Hematopoietic multipotent progenitor cell treated with erythropoietin and hydrocortisone succinate and interleukin-3 and kit ligand, for 4 days (in vitro differentiated cells): ENCODE data around the gene AAR2.
A peak's percentile ranks its signal among the peaks of the same experiment; 100 is the strongest.

Experiments
- DNase-seq: peaks from one replicate; pipeline ENCODE4 v3.0.0-alpha.2; 2015

The AAR2 gene, protein sequence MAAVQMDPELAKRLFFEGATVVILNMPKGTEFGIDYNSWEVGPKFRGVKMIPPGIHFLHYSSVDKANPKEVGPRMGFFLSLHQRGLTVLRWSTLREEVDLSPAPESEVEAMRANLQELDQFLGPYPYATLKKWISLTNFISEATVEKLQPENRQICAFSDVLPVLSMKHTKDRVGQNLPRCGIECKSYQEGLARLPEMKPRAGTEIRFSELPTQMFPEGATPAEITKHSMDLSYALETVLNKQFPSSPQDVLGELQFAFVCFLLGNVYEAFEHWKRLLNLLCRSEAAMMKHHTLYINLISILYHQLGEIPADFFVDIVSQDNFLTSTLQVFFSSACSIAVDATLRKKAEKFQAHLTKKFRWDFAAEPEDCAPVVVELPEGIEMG

DNA sequence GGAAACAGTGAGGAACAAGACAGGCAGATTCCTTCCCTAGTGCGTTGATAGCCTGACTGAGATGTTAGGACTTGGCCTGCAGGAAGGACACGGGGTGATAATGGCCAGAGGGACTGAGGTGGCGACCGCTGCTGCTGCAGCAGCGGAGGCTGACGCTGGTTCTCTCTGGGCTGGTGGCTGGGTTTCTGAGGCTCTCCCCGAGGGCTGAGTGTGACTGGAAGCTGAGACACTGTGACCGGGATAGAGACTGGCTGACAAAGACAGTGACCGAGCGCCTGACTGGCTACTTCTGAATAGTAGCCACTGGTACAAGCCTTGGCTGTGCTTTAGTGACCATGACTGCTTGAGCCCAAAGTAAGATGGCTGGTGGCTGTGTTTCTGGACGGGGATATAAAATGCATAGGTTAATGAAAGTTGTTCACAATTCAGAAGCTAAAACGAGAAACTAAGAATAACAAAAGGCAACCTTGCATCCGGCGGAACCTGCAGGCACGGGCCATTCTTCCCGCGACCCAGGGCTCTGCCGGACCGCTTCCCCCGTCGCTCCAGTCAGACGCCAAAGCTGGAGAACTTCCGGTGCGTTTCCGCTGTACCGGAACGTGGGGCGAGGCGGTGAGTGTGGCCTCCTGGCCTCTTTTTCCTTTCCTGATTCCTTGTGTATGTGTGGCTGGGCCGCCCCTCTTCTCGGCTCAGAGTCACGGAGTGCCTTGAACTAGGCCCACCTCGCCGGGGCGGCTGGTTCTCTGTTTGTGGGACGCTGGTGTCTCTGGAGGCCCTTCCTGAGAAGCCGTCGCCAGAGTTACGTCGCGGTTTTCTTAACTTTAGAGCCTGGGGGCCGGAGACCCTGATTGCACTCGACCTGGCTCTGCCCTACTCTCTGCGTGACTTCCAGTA lies at the start of gene AAR2:
Gene AAR2, plus strand, starts transcription at position 587 of the 894 bp plus-strand sequence. CDS start 3,391 bp downstream, outside the sequence.
- peak; percentile 92 for DNase-seq

- DNase-seq = no peak
These were observed 42.1 kb upstream of the AAR2 start for GRCh38 chr20:36193977-36194712.

- DNase-seq = no peak
These were observed 39.6 kb upstream of the AAR2 start for GRCh38 chr20:36196676-36197075.

DNA sequence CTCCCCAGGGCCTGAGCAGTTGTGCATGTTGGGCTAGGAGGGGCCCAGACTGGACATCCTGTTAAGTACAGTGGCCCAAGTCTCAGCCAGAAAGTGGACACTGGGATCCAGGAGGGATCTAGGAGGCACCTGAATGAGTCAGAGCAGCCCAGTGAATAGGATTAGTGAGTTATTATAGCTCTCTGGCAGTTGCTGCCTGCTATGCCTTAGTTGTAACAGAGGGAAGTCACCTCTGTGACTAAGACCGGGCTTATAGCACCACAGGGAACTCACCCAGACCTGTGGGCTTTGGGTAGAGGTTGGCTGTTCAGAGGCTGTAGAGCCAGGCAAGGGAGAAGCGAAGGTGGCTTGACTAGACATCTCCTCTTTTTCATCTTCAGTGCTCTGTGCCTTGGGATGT lies 39.0 kb upstream of the AAR2 start:
- no peak for DNase-seq

- peak; percentile 82 for DNase-seq
These were observed 36.7 kb upstream of the AAR2 start for GRCh38 chr20:36199345-36200257.

- no peak for DNase-seq
These were observed 35.8 kb upstream of the AAR2 start for GRCh38 chr20:36200451-36200850.

DNA sequence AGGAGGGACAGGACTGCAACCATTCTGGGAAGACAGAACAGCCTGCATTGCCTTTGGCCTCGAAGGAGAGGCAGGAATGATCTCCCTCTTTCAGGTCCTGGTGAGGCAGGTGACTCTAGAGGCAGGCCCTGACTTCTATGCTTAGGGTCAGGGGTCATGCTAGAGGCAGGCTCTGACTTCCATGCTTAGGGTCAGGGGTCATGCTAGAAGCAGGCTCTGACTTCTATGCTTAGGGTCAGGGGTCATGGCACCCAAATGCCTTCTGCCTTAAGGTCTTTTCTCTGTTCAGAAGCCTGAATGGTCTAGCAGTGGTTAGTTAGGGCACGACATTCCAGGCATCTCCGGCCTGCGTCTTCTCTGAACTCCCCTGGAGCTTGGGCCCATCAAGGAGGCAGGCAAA lies 35.1 kb upstream of the AAR2 start:
- DNase-seq = no peak

- DNase-seq = peak; percentile 73
These were observed 33.4 kb upstream of the AAR2 start for GRCh38 chr20:36202891-36203338.

DNA sequence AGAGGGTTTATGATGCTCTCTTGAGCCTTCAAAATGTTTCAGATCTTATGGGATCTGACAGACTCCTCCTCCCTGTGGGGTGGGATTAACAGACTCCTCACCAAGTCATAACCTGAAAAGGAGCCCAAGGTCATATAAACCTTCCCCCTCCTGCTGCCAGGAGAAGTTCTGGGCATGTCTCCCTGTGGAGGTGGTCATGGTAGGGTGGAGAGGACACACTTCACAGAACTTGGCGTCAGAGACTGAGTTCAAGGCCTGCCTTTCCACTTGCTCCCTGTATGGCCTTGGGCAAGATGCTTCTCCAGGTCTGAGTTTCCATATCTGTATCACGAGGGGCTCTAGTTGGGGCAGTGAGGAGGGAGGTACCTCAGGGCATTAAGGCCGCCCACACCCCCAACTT lies 32.4 kb upstream of the AAR2 start:
- no peak for DNase-seq

- DNase-seq = no peak
These were observed 31.3 kb upstream of the AAR2 start for GRCh38 chr20:36205026-36205425.

GRCh38 chr20:36206068-36206467 lies 30.2 kb upstream of the AAR2 start:
- no peak for DNase-seq

GRCh38 chr20:36206641-36207040 lies 29.6 kb upstream of the AAR2 start:
- no peak for DNase-seq

- no peak for DNase-seq
These were observed 28.7 kb upstream of the AAR2 start for GRCh38 chr20:36207602-36208001.

DNA sequence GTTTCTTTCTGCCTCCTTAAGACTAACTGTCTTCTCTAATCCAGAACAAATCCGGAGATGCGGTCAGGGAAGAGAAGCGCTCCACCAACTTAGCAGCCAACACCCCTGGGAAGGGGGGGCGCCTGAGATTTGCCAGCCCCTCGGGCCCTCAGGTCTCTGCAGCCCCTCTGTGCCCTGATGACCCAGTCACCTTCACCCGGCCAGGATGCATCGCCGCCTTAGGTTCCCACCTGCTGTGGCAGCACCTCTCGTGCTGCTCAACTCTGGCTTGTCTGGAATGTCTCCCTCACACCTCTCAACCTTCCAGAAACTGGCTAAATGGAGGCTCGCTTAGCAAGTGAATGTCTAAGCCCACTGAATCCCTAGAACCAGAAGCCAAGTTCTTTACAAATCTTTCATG lies 28.0 kb upstream of the AAR2 start:
- no peak for DNase-seq

- peak; percentile 12 for DNase-seq
These were observed 25.7 kb upstream of the AAR2 start for GRCh38 chr20:36210436-36211021.

GRCh38 chr20:36213362-36213761 lies 22.9 kb upstream of the AAR2 start:
- no peak for DNase-seq

GRCh38 chr20:36214684-36215256 lies 21.5 kb upstream of the AAR2 start:
- DNase-seq = peak; percentile 67

DNA sequence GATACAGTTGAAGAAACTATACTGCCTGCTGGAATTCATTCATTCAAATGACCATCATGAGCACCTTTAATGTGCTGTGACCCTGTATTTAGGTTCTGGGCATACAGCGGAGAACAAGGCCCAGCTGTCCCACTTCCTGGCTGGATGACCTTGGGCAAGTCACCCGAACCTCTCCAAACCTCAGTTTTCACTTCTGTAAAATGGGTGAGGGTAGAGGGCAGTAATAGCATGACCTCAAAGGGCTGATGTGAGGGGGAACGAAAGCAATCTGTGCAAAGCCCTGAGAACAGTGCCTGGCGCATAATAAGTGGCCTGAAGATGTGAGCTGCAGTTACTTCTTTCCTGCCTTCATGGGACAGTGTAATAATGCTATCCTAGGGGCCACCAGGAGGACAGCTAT lies 20.5 kb upstream of the AAR2 start:
- no peak for DNase-seq

DNA sequence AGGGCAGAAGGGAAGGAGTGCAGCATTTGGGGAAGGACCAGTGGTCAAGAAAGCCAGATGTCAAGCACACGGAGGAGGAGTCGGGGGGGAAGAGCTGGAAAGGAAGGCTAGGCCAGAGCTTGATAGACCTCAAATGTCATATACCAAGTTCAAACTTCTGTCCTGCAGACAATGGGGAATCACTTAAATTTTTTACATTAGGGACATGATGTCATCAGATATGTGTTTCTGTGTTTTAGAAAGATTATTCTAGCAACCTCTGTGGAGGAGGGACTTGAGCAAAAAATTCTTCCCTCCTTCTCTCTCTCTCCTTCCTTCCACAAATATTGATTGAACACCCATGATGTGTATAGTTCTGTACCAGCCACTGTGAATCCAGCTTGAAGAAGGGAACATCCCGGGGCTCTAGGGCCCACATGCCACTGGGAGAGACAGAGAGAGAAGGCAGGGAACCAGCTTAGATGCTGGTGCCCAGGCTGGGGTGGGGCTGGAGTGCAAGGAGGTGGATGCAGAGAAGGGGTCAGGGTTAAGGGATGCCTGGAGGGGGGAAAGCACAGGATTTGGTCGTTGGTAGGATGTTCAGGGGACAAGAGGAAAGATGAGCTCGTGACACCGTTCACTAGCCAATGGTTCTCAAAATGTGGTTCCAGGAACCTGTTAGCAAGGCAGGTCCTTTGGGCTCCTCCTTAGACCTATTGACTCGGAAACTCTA lies 19.8 kb upstream of the AAR2 start:
- DNase-seq = no peak

- DNase-seq = no peak
These were observed 19.1 kb upstream of the AAR2 start for GRCh38 chr20:36217226-36217625.
